PC-3 (cell line): ENCODE measurements around the gene SOX5. TPM values are rescaled to one million over a fixed set of nuclear protein-coding genes. Genes with fewer than 3 reads are reported as not detected.

Experiments used
- ATAC-seq: fragments of 200-7000 bp; cut with Tn5 transposase; 2 replicates; pipeline ENCODE4 v1.9.1; 2020; ENCODE audit warnings: mild to moderate bottlenecking, moderate library complexity
- BruUV-seq: library from RNA; stranded (reverse); fragments of 400-500 nt; replicated peaks from 2 replicates; lab custom pipeline; 2021; lab: Mats Ljungman, UMichigan
- CTCF ChIA-PET: fragments of 300-600 bp; sonication (Branson Sonifier 250); formaldehyde crosslinking; loops from one replicate; lab custom pipeline; 2022; ENCODE audit warnings: antibody characterized with exemption; lab: Charles Lee
- POLR2A ChIA-PET: fragments of 300-600 bp; sonication (Branson Sonifier 250); formaldehyde crosslinking; loops from one replicate; lab custom pipeline; 2022; ENCODE audit warnings: antibody characterized with exemption; ENCODE audit not compliant: unreplicated experiment; lab: Charles Lee
- DNase-seq: peaks from one replicate; pipeline ENCODE4 v3.0.0-alpha.2; 2015
- H2AFZ ChIP-seq: fragments of 300-600 bp; sonication (generic); 2 replicates; pipeline ENCODE4 v1.6.0; 2016; ENCODE audit warnings: antibody characterized with exemption, low read length
- H3F3A ChIP-seq: fragments of 300-600 bp; sonication (generic); one replicate; pipeline ENCODE4 v1.6.0; 2017; ENCODE audit warnings: antibody characterized with exemption, low read length, control low read depth, mild to moderate bottlenecking; ENCODE audit not compliant: unreplicated experiment
- H3K27ac ChIP-seq: fragments of 300-600 bp; sonication (generic); 2 replicates; pipeline ENCODE4 v1.5.1; 2016; ENCODE audit warnings: mild to moderate bottlenecking, low read length
- H3K27me3 ChIP-seq: fragments of 300-600 bp; sonication (generic); 2 replicates; pipeline ENCODE4 v1.6.1; 2016; ENCODE audit warnings: low read length, mixed read lengths
- H3K36me3 ChIP-seq: fragments of 300-600 bp; sonication (generic); 2 replicates; pipeline ENCODE4 v1.6.1; 2016; ENCODE audit warnings: low read depth, mixed run types, low read length, mixed read lengths
- H3K4me1 ChIP-seq: fragments of 300-600 bp; sonication (generic); 2 replicates; pipeline ENCODE4 v1.5.1; 2016; ENCODE audit warnings: low read length; ENCODE audit not compliant: insufficient read depth
- H3K4me2 ChIP-seq: fragments of 300-600 bp; sonication (generic); 2 replicates; pipeline ENCODE4 v1.6.0; 2016; ENCODE audit warnings: low read length
- H3K4me3 ChIP-seq: fragments of 300-600 bp; sonication (generic); 2 replicates; pipeline ENCODE4 v1.5.1; 2016; ENCODE audit warnings: mild to moderate bottlenecking, low read length, mixed read lengths
- H3K79me2 ChIP-seq: fragments of 300-600 bp; sonication (generic); 2 replicates; pipeline ENCODE4 v1.6.1; 2017; ENCODE audit warnings: low read length, mixed read lengths
- H3K9ac ChIP-seq: fragments of 300-600 bp; sonication (generic); 2 replicates; pipeline ENCODE4 v1.6.0; 2016; ENCODE audit warnings: mild to moderate bottlenecking, low read length
- H3K9me2 ChIP-seq: fragments of 300-600 bp; sonication (generic); replicated peaks from 2 replicates; pipeline ENCODE4 v1.6.1; 2016; ENCODE audit warnings: mixed run types, low read length, mixed read lengths
- H3K9me3 ChIP-seq: fragments of 300-600 bp; sonication (generic); 2 replicates; pipeline ENCODE4 v1.6.1; 2016; ENCODE audit warnings: low read length, mixed read lengths
- H4K20me1 ChIP-seq: fragments of 300-600 bp; sonication (generic); 2 replicates; pipeline ENCODE4 v1.6.1; 2016; ENCODE audit warnings: low read length, mixed read lengths
- CTCF ChIP-seq: fragments of 300-600 bp; sonication (generic); conservative IDR thresholded peaks from 2 replicates; pipeline ENCODE4 v1.5.1; 2017; ENCODE audit warnings: antibody characterized with exemption, low read depth, mild to moderate bottlenecking, low read length
- EZH2 ChIP-seq: fragments of 300-600 bp; sonication (generic); IDR thresholded peaks from one replicate; pipeline ENCODE4 v1.6.1; 2017; ENCODE audit warnings: antibody characterized with exemption, mild to moderate bottlenecking, low read length; ENCODE audit not compliant: unreplicated experiment
- EZH2phosphoT487 ChIP-seq: fragments of 300-600 bp; sonication (generic); IDR thresholded peaks from 2 replicates; pipeline ENCODE4 v1.6.1; 2018; ENCODE audit warnings: mild to moderate bottlenecking, antibody characterized with exemption, low read length, borderline replicate concordance
- intact Hi-C: fragments of 100-400 bp; cut with micrococcal nuclease; formaldehyde crosslinking; loops from 2 replicates; pipeline ENCODE4 v1.9.0; 2023
- total RNA-seq: library from RNA; depleted of rRNA; stranded (reverse); fragments of >200 nt; gene quantifications from 2 replicates; pipeline ENCODE4 v1.2.3, GENCODE V29; 2014

The SOX5 gene
- total RNA-seq, 1 experiment from 2014 or later: not detected

GRCh38 chr12:23552417-23552816, 397.1 kb downstream of the SOX5 start:
- no TSS peak for BruUV-seq
- intact Hi-C loops: no loop called here
- TF ChIP-seq EZH2phosphoT487 (no peak), EZH2 (no peak), CTCF (no peak)

GRCh38 chr12:23550753-23551152, 398.7 kb downstream of the SOX5 start:
- Histone ChIP-seq H3K9me3 (no peaks in the 10 kb centered on the region), H3K27me3 (no peaks in the 10 kb centered on the region), H3K9me2 (no peaks in the 10 kb centered on the region), H3K4me2 (no peak overlapping the region), H3K4me3 (no peak overlapping the region), H3K36me3 (no peaks in the 10 kb centered on the region), H3K79me2 (no peaks in the 10 kb centered on the region), H2AFZ (no peak overlapping the region), H3F3A (no peaks in the 10 kb centered on the region), H3K4me1 (no peaks in the 10 kb centered on the region), H3K27ac (no peak overlapping the region), H4K20me1 (no peaks in the 10 kb centered on the region), H3K9ac (no peak overlapping the region)
- DNase-seq (no peak), ATAC-seq (no peak)
- no peak for TF ChIP-seq CTCF
- TF ChIP-seq EZH2phosphoT487: no peak
- TF ChIP-seq EZH2: no peak
- ChIA-PET POLR2A (no interaction called here), CTCF (no interaction called here)
- no TSS peak for BruUV-seq
- intact Hi-C loops: no loop called here

More at GRCh38 chr12:23552417-23552816, 397.1 kb downstream of the SOX5 start:
- Histone ChIP-seq H3K27me3 (no peaks in the 10 kb centered on the region), H3K9me3 (no peaks in the 10 kb centered on the region), H3K4me2 (no peak overlapping the region), H3K79me2 (no peaks in the 10 kb centered on the region), H3K4me3 (no peak overlapping the region), H3K36me3 (no peaks in the 10 kb centered on the region), H3K9me2 (no peaks in the 10 kb centered on the region), H4K20me1 (no peaks in the 10 kb centered on the region), H3F3A (no peaks in the 10 kb centered on the region), H3K4me1 (no peaks in the 10 kb centered on the region), H3K27ac (no peak overlapping the region), H3K9ac (no peak overlapping the region), H2AFZ (no peak overlapping the region)
- ATAC-seq (no peak), DNase-seq (no peak)
- ChIA-PET CTCF (no interaction called here), POLR2A (no interaction called here)

- BruUV-seq: no TSS peak
- intact Hi-C loops: no loop called here
- DNase-seq: no peak
- Histone ChIP-seq H3K9me3 (no peaks in the 10 kb centered on the region), H3F3A (no peaks in the 10 kb centered on the region), H4K20me1 (no peaks in the 10 kb centered on the region), H3K9ac (no peak overlapping the region), H3K9me2 (no peaks in the 10 kb centered on the region), H2AFZ (no peak overlapping the region), H3K4me2 (no peak overlapping the region), H3K27me3 (peaks cover 12% of the 10 kb centered on the region; the same call in 1 of the 2 replicates), H3K79me2 (no peaks in the 10 kb centered on the region), H3K27ac (no peak overlapping the region), H3K36me3 (no peaks in the 10 kb centered on the region), H3K4me3 (no peak overlapping the region), H3K4me1 (no peaks in the 10 kb centered on the region)
- ChIA-PET CTCF (no interaction called here), POLR2A (no interaction called here)
- TF ChIP-seq EZH2: no peak
- TF ChIP-seq EZH2phosphoT487: no peak
- no peak for TF ChIP-seq CTCF
- ATAC-seq: no peak
Observed at GRCh38 chr12:23548742-23549141, 400.7 kb downstream of the SOX5 start.
